Stimulated activated CD8-positive, alpha-beta memory T cell treated with anti-CD3 and anti-CD28 coated beads, Interleukin-2, amount 100 ng/mL, for 48 hours (primary cell): Measurements from ENCODE around the gene MBIP.
"Not testable (repeated sequence)": the region's sequence is repeated elsewhere in the genome, so short reads cannot be mapped to it uniquely, and the experiment has no call there.

Source experiments
- DNase-seq, 2 donors: peaks; one replicate each; pipeline ENCODE4 v3.0.0-alpha.2; 2020; ENCODE audit warnings: low read depth in 2 of 2

Gene MBIP

GRCh38 chr14:36320200-36320896 lies at the start of gene MBIP:
MBIP (minus strand) TSS chr14:36320637; CDS start chr14:36320588, 49 bp downstream.
- peak; percentile 76 to 85 for DNase-seq

GRCh38 chr14:36367985-36368774 lies 47.7 kb upstream of the MBIP start:
- DNase-seq, result no peak

- no peak for DNase-seq
These were observed 45.3 kb upstream of the MBIP start for GRCh38 chr14:36365766-36366165.

- DNase-seq, result no peak
These were observed 43.3 kb upstream of the MBIP start for GRCh38 chr14:36363704-36364103.

- DNase-seq, result no peak
These were observed 42.2 kb upstream of the MBIP start for GRCh38 chr14:36362648-36363047.

- no peak for DNase-seq
These were observed 40.9 kb upstream of the MBIP start for GRCh38 chr14:36361210-36361853.

GRCh38 chr14:36356862-36357261 lies 36.4 kb upstream of the MBIP start:
- DNase-seq, result no peak

- no peak for DNase-seq
These were observed 25.6 kb upstream of the MBIP start for GRCh38 chr14:36346052-36346451.

- no peak for DNase-seq
These were observed 23.8 kb upstream of the MBIP start for GRCh38 chr14:36344211-36344610.

GRCh38 chr14:36341811-36342210 lies 21.4 kb upstream of the MBIP start:
- DNase-seq, result not testable (repeated sequence)

GRCh38 chr14:36340276-36340890 lies 19.9 kb upstream of the MBIP start:
- DNase-seq, result no peak

GRCh38 chr14:36339816-36340215 lies 19.4 kb upstream of the MBIP start:
- DNase-seq, result no peak

- no peak for DNase-seq
These were observed 12.7 kb upstream of the MBIP start for GRCh38 chr14:36333119-36333518.

GRCh38 chr14:36327573-36327972 lies 7.1 kb upstream of the MBIP start:
- not testable (repeated sequence) for DNase-seq

- DNase-seq, result no peak
These were observed 5.4 kb upstream of the MBIP start for GRCh38 chr14:36325853-36326252.

GRCh38 chr14:36324897-36325296 lies 4.5 kb upstream of the MBIP start:
- DNase-seq, result no peak

GRCh38 chr14:36320897-36321381 lies 502 bp upstream of the MBIP start:
- DNase-seq, result no peak

- DNase-seq, result no peak
These were observed 588 bp downstream of the MBIP start for GRCh38 chr14:36319899-36320199.

GRCh38 chr14:36317650-36318049 lies 2.8 kb downstream of the MBIP start:
- no peak for DNase-seq

GRCh38 chr14:36316131-36316530 lies 4.3 kb downstream of the MBIP start:
- DNase-seq, result no peak

GRCh38 chr14:36315159-36315853 lies 5.1 kb downstream of the MBIP start:
- peak in 1 of 2 donors; percentile 5 for DNase-seq

GRCh38 chr14:36313898-36314297 lies 6.5 kb downstream of the MBIP start:
- no peak for DNase-seq
